Motor neuron (in vitro differentiated cells): Measurements from ENCODE around the gene IFT22. TPM values are rescaled to one million over a fixed set of nuclear protein-coding genes. Genes with fewer than 3 reads are reported as not detected.
"Not testable (repeated sequence)": the region's sequence is repeated elsewhere in the genome, so short reads cannot be mapped to it uniquely, and the experiment has no call there.

ENCODE experiments used
- ATAC-seq, 8 experiments: fragments of 200-7000 bp; cut with Tn5 transposase; replicated peaks in 6 of 8; 2 replicates each; pipeline ENCODE4 v1.8.0; 2021; ENCODE audit warnings: mild to moderate bottlenecking in 8 of 8, moderate library complexity in 8 of 8
- H3K27ac ChIP-seq, 2 donors: fragments of 250-450 bp; sonication (Bioruptor Pico); 2 replicates each; pipeline ENCODE4 v1.9.0; 2021; ENCODE audit warnings: antibody characterized with exemption in 2 of 2, mild to moderate bottlenecking in 2 of 2, moderate library complexity in 1 of 2
- H3K4me1 ChIP-seq, 2 donors: fragments of 250-450 bp; sonication (Bioruptor Pico); replicated peaks in 1 of 2; 2 replicates each; pipeline ENCODE4 v1.6.1; 2021; ENCODE audit warnings: antibody characterized with exemption in 2 of 2, mild to moderate bottlenecking in 2 of 2, moderate library complexity in 1 of 2
- H3K4me3 ChIP-seq, 5 donors: fragments of 250-450 bp; sonication (Bioruptor Pico); 2 replicates each; pipeline ENCODE4 v1.9.0; 2021; ENCODE audit warnings: antibody characterized with exemption in 5 of 5, mild to moderate bottlenecking in 5 of 5, moderate library complexity in 4 of 5
- WGBS, 10 experiments: fragments of 450-650 bp; shearing (Covaris generic); methylation state at CpG; one replicate each; pipeline ENCODE4 v1.0.0; 2022; 5-methylcytosine and 5-hydroxymethylcytosine counted together
- in situ Hi-C, 9 experiments: fragments of 400-800 bp; cut with MboI; loops; one replicate each; pipeline ENCODE4 v1.15.0; 2021; ENCODE audit warnings: low sequenced_read_pairs in 9 of 9, low pct_unique_long_range_greater_than_20kb in 2 of 9; ENCODE audit not compliant: unreplicated experiment in 9 of 9
- total RNA-seq, 8 experiments: library from RNA; unstranded; fragments of 300-600 nt; gene quantifications; 2 replicates each; pipeline versions ENCODE4 v1.2.3 to v1.2.4, GENCODE V29; 2022

The IFT22 gene
- 10 to 100 TPM; 17.9 to 94.9 (median 33.5) TPM for total RNA-seq

GRCh38 chr7:101321491-101322401, at the start of gene IFT22:
TSS of gene IFT22 (minus strand) at chr7:101321812. CDS start at chr7:101321709, 103 bp downstream.
- 0 to 60% (median 9%) methylated on average over 1 to 21 of the region's 69 CpGs; no CpG with 5 or more reads in 2 of the 10 experiments for WGBS, 10 experiments
- H3K27ac ChIP-seq, result peak within 1 kb of the TSS; percentile 94
- ATAC-seq, result peak; percentile 94 to 98 (median 98)

GRCh38 chr7:101370836-101371235, 49.2 kb upstream of the IFT22 start:
- Histone ChIP-seq H3K4me1 (peaks cover 0 to 6% of the 10 kb centered on the region in 2 donors), H3K27ac (no peak overlapping the region), H3K4me3 (no peak overlapping the region)
- WGBS, 10 experiments, result 21 to 100% (median 72%) methylated on average over 1 to 3 of the region's 5 CpGs; no CpG with 5 or more reads in 5 of the 10 experiments
- in situ Hi-C loops, result loop anchor here in 2 of 9 experiments (25.0 kb wide), 1 partner anchor 141 kb away; no protein-coding TSS in a partner anchor
- ATAC-seq, result no peak

More at GRCh38 chr7:101321491-101322401, at the start of gene IFT22:
- in situ Hi-C loops, result no loop called here
- Histone ChIP-seq H3K4me3 (peak within 1 kb of the TSS; percentile 67 to 97 (median 75)), H3K4me1 (peaks cover 10 to 11% of the 10 kb centered on the region in 2 donors)

DNA sequence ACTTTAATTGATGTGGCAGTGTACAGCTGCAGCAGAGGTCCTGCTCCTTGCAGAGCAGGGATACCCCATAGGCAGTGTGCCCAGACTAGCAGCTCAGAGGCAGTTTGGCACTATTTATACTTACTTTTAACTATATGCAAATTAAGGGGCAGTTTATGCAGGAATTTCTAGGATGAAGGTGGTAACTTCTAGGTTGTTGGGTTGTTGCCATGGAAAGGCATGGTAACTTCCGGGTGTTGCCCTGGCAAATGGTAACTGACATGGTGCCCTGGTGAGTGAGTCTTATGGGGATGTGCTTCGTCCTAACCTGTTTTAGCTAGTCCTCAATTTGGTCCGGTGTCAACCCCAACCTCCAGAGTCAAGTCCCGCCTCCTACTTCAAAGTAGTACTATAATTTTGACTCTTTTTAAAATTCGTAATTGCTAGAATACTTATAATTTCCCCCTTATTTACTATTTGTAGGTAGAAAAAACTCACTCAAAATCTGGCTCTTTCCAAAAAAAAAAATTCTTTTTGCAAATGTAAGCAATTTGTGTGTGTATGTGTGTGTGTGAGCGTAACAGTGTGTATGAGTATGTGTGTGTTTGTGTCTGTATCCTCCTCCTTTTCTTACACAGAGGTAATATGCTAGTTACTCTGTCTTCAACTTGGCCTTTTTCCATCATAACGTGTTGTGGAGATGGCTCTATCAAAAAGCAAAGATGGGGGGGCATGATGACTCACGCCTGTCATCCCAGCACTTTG, 47.0 kb upstream of the IFT22 start:
- Histone ChIP-seq H3K4me3 (no peak overlapping the region), H3K27ac (no peak overlapping the region), H3K4me1 (no peaks in the 10 kb centered on the region)
- 0 to 100% (median 80%) methylated on average over 1 to 6 of the region's 8 CpGs; no CpG with 5 or more reads in 1 of the 10 experiments for WGBS, 10 experiments
- in situ Hi-C loops, result loop anchor here in 2 of 9 experiments (25.0 kb wide), 1 partner anchor 144 kb away; no protein-coding TSS in a partner anchor
- no peak for ATAC-seq

GRCh38 chr7:101367676-101368075, 46.1 kb upstream of the IFT22 start:
- H3K4me1 ChIP-seq, result no peaks in the 10 kb centered on the region
- H3K27ac ChIP-seq, result no peak overlapping the region
- ATAC-seq, result no peak
- no peak overlapping the region for H3K4me3 ChIP-seq
- 43 to 100% (median 100%) methylated on average over 1 of the region's 1 CpG; no CpG with 5 or more reads in 4 of the 10 experiments for WGBS, 10 experiments
- in situ Hi-C loops, result loop anchor here in 2 of 9 experiments (25.0 kb wide), 1 partner anchor 145 kb away; no protein-coding TSS in a partner anchor

DNA sequence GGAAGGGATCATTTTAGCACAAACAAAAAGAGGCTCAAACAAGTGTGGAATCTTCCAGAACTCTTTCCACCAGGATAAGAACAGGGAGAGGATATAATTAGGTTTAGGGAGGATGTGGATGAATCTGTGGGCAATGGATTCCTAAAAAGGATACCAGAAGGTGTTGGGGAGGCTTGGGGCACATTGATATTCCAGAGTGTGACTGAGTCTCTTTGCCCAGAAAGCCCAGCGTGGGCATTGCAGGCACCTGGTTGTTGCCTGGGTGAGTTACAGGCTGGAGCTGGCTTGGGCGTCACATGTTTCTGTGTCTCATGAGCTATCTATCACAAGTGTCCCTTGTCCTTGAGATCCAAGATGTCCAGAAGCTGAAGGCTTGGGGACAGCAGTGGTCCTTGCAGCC, 44.3 kb upstream of the IFT22 start:
- no peak for ATAC-seq
- in situ Hi-C loops, result loop anchor here in 2 of 9 experiments (25.0 kb wide), 1 partner anchor 146 kb away; no protein-coding TSS in a partner anchor
- Histone ChIP-seq H3K4me3 (no peak overlapping the region), H3K27ac (no peak overlapping the region), H3K4me1 (no peaks in the 10 kb centered on the region)
- 75 to 100% (median 100%) methylated on average over 1 to 2 of the region's 2 CpGs; no CpG with 5 or more reads in 7 of the 10 experiments for WGBS, 10 experiments

DNA sequence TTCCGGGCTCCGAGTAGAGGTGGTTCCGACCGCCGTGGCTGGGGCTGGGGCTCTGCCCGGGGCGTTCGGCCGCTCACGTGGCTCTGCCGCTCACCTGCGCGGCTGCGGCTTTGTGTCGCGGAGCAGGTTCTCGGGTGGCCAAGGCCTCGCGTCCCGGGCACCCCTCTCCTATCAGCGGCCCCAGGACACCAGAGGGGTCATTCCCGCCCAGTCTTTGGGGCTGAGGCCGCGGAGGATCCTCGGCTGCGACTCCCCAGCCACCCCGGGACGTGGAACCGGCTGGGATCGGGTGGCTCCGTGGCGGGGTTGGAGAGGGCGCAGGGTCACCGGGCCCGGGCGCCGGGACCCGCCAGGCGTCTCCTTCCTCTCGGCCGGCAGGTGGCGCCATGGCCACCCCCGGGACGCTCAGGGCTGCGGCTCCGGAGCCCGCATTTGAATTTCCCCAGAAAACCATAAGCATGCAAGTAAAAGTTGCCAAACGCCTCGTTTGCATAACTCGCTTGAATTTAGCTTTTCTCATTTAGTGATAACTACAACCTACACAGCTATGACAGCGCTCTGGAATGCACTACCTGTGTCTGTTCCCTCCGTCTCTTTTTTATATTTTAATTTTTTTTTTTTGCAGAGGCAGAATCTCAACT, 42.2 kb upstream of the IFT22 start:
- no peaks in the 10 kb centered on the region for H3K4me1 ChIP-seq
- in situ Hi-C loops, result loop anchor here in 2 of 9 experiments (25.0 kb wide), 1 partner anchor 148 kb away; no protein-coding TSS in a partner anchor
- WGBS, 10 experiments, result 0 to 13% (median 2%) methylated on average over 5 to 19 of the region's 52 CpGs; no CpG with 5 or more reads in 3 of the 10 experiments
- peak overlapping the region; percentile 49 to 62 for H3K27ac ChIP-seq
- ATAC-seq, result peak; percentile 87 to 98 (median 92)
- H3K4me3 ChIP-seq, result peak overlapping the region; percentile 55 to 95 (median 73)

GRCh38 chr7:101363196-101363733, 41.7 kb upstream of the IFT22 start:
- Histone ChIP-seq H3K27ac (peak overlapping the region; percentile 49 to 62), H3K4me1 (no peaks in the 10 kb centered on the region), H3K4me3 (peak overlapping the region; percentile 55 to 95 (median 73))
- in situ Hi-C loops, result loop anchor here in 2 of 9 experiments (25.0 kb wide), 1 partner anchor 149 kb away; no protein-coding TSS in a partner anchor
- WGBS, 10 experiments, result no CpG with 5 or more reads among the region's 46 CpGs
- peak in 1 of 8 experiments; percentile 26 for ATAC-seq

DNA sequence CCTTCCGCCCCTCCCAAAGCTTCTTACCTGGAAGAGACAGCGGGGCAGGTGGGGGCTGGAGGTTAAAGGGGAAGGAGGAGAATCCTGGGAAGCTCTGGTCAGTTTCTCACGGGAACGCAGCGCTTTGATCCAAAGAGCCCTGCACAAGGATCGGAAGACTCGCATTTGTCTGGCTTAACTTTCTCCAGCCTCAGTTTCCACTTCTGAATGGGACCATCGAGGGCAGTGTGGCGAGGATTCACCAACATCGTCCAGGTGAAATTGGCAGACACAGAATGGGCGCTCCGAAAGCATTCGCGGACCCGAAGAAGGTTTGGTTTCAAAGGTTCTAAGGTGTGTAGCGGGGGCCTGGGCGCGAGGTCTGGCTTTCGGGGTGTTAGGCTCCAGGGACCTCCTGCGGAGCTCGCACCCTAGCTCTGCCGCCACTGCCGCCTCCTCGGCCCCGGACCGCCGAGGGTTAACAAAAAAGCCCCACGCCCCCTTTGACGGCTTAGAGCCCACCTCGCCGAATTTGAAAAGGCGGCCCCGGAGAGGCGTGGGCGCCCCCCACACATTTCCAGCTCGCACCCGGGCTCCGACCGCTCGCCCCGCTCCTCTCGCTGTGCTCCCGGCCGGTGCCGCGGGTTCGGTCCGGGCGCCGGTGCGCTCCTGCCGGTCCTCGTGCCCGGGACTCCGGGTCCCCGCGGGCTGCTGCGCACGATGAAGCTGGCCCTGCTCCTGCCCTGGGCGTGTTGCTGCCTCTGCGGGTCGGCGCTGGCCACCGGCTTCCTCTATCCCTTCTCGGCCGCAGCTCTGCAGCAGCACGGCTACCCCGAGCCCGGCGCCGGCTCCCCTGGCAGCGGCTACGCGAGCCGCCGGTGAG, 41.0 kb upstream of the IFT22 start, which contains the start of gene COL26A1:
Gene COL26A1, plus strand, starts transcription at position 542 of the 862 bp plus-strand sequence. Its CDS starts 158 bp downstream, at position 700.
- in situ Hi-C loops, result loop anchor here in 2 of 9 experiments (25.0 kb wide), 1 partner anchor 150 kb away; no protein-coding TSS in a partner anchor
- ATAC-seq, result peak; percentile 17 to 79 (median 68)
- WGBS, 10 experiments, result 0 to 70% (median 13%) methylated on average over 1 to 7 of the region's 76 CpGs; no CpG with 5 or more reads in 4 of the 10 experiments
- Histone ChIP-seq H3K4me3 (peak within 1 kb of the TSS; percentile 55 to 95 (median 73)), H3K4me1 (no peaks in the 10 kb centered on the region), H3K27ac (peak within 1 kb of the TSS; percentile 49 to 62)

DNA sequence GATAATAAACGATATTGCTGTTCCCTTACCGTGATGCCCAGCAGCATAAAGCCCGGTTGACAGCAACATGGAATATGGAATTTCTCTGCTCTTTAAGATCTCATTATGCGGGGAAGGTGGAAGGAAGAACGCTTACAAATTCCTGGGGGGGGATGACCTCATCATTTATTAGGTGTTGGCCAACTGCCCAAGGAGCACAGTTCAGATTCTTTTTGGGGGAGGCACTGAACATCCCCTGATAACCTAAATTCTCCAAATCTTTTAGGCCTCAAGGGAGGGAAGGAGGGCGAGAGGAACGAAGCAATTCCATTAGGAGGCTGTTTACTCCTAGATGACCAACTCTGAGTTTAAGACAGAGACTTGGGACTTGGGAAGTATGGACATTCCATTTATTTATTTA, 35.8 kb upstream of the IFT22 start:
- H3K27ac ChIP-seq, result no peak overlapping the region
- no peaks in the 10 kb centered on the region for H3K4me1 ChIP-seq
- 20 to 89% (median 67%) methylated on average over 1 to 7 of the region's 7 CpGs; no CpG with 5 or more reads in 3 of the 10 experiments for WGBS, 10 experiments
- in situ Hi-C loops, result loop anchor here in 2 of 9 experiments (25.0 kb wide), 1 partner anchor 155 kb away; no protein-coding TSS in a partner anchor
- ATAC-seq, result no peak
- H3K4me3 ChIP-seq, result no peak overlapping the region

GRCh38 chr7:101352920-101353308, 31.3 kb upstream of the IFT22 start:
- Histone ChIP-seq H3K27ac (no peak overlapping the region), H3K4me3 (no peak overlapping the region), H3K4me1 (no peaks in the 10 kb centered on the region)
- WGBS, 10 experiments, result 47 to 100% (median 72%) methylated on average over 1 to 2 of the region's 2 CpGs; no CpG with 5 or more reads in 2 of the 10 experiments
- in situ Hi-C loops, result loop anchor here in 2 of 9 experiments (25.0 kb wide), 1 partner anchor 159 kb away; no protein-coding TSS in a partner anchor
- no peak for ATAC-seq

DNA sequence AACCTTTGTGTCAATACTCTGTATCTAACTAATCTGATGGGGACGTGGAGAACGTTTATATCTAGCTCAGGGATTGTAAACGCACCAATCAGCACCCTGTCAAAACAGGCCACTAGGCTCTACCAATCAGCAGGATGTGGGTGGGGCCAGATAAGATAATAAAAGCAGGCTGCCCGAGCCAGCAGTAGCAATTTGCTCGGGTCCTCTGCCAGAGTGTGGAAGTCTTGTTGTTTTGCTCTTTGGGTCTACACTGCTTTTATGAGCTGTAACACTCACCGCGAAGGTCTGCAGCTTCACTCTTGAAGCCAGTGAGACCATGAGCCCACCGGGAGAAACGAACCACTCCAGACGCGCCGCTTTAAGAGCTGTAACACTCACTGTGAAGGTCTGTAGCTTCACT, 27.7 kb upstream of the IFT22 start:
- WGBS, 10 experiments, result 33 to 100% (median 94%) methylated on average over 1 to 5 of the region's 12 CpGs; no CpG with 5 or more reads in 4 of the 10 experiments
- in situ Hi-C loops, result loop anchor here in 1 of 9 experiments (25.0 kb wide), 1 partner anchor 913 kb away; no protein-coding TSS in a partner anchor
- not testable (repeated sequence) for H3K4me3 ChIP-seq, H3K27ac ChIP-seq, ATAC-seq, H3K4me1 ChIP-seq
